Spleen (tissue), 7 donors: ENCODE measurements around the gene CFAP69.

Experiments used
- CTCF ChIP-seq, 11 experiments: fragments of 200-600 bp in 7 of 11; fragments of 450-650 bp in 4 of 11; sonication (generic) in 4 of 11; IDR thresholded peaks in 8 of 11; conservative IDR thresholded peaks in 3 of 11; 1 replicate in 7 of 11; 2 replicates in 4 of 11; pipeline versions ENCODE4 v1.4.0 to v1.8.0; 2016 to 2021; ENCODE audit warnings: antibody characterized with exemption in 11 of 11, inconsistent platforms in 4 of 11, mild to moderate bottlenecking in 1 of 11
- POLR2A ChIP-seq, 3 donors: fragments of 450-650 bp; IDR thresholded peaks; one replicate each; pipeline ENCODE4 v1.5.1; 2017; ENCODE audit warnings: antibody characterized with exemption in 3 of 3, mild to moderate bottlenecking in 1 of 3
- POLR2AphosphoS5 ChIP-seq, 3 donors: sonication (generic); formaldehyde crosslinking; IDR thresholded peaks; one replicate each; pipeline ENCODE4 v1.5.1; 2017; ENCODE audit warnings: antibody characterized with exemption in 3 of 3
- donor health status: DM: no; HTN: no; CAD: no; lungs with moderate emphysema.
- donor health status: DM: no; HTN: no; CAD: no.
- donor health status: DM: no; HTN: no; CAD: no.

- TF ChIP-seq CTCF (IDR thresholded peaks at IDR 0.05 in 8 of 11, conservative IDR thresholded peaks at IDR 0.05 in 3 of 11) (no peak), POLR2A (IDR thresholded peaks at IDR 0.05) (no peak), POLR2AphosphoS5 (IDR thresholded peaks at IDR 0.05) (no peak)
Measured at GRCh38 chr7:90271753-90272152, 26.8 kb downstream of the CFAP69 start.
